GM12878 (cell line): ENCODE results near the gene MYBBP1A. TPM values are rescaled to one million over a fixed set of nuclear protein-coding genes. Genes with fewer than 3 reads are reported as not detected.

ENCODE experiments used
- ATAC-seq: fragments of 200-7000 bp; cut with Tn5 transposase; 3 replicates; pipeline ENCODE4 v1.9.1; 2020; ENCODE audit warnings: mild to moderate bottlenecking, moderate library complexity
- BruUV-seq: library from RNA; stranded (reverse); fragments of 400-500 nt; replicated peaks from 2 replicates; lab custom pipeline; 2021; lab: Mats Ljungman, UMichigan
- CTCF ChIA-PET: fragments of 300-600 bp; sonication (Branson Sonifier 250); formaldehyde crosslinking; extraction: SDS; loops from one replicate; lab custom pipeline; 2021; ENCODE audit warnings: inconsistent platforms; lab: Yijun Ruan, JAX
- POLR2A ChIA-PET: fragments of 350-600 bp; formaldehyde crosslinking; extraction: SDS; loops from one replicate; lab custom pipeline; 2021; ENCODE audit warnings: inconsistent platforms; lab: Charles Lee
- RAD21 ChIA-PET: fragments of 300-600 bp; sonication (Branson Sonifier 250); formaldehyde crosslinking; loops from one replicate; lab custom pipeline; 2023; ENCODE audit warnings: antibody characterized with exemption; ENCODE audit not compliant: unreplicated experiment; lab: Charles Lee
- SMC1A ChIA-PET: fragments of 300-600 bp; sonication (Branson Sonifier 250); formaldehyde crosslinking; loops from one replicate; lab custom pipeline; 2023; ENCODE audit not compliant: unreplicated experiment, uncharacterized antibody; lab: Charles Lee
- DNase-seq: peaks from one replicate; pipeline ENCODE4 v3.0.0-alpha.2; 2011; ENCODE audit warnings: low read depth, low spot score
- FAIRE-seq: peaks from 3 replicates; lab custom pipeline; 2011; peaks lifted over from hg19 to GRCh38; lab: Jason Lieb, UNC
- H2AFZ ChIP-seq: 2 replicates; pipeline ENCODE4 v1.6.0; 2011; ENCODE audit warnings: low read depth, low read length, control low read depth; ENCODE audit not compliant: control insufficient read depth
- H3K27ac ChIP-seq: 2 replicates; pipeline ENCODE4 v1.5.1; 2011; ENCODE audit warnings: control low read depth; ENCODE audit not compliant: control insufficient read depth, insufficient read depth
- H3K27me3 ChIP-seq, 2 experiments: replicated peaks in 1 of 2; 2 replicates each; pipeline versions ENCODE4 v1.6.0 to v1.6.1; 2011; ENCODE audit warnings: low read length in 1 of 2; ENCODE audit not compliant: control insufficient read depth in 2 of 2, insufficient read depth in 2 of 2
- H3K36me3 ChIP-seq, 2 experiments: 2 replicates each; pipeline ENCODE4 v1.5.1; 2011; ENCODE audit warnings: low read length in 1 of 2; ENCODE audit not compliant: control insufficient read depth in 2 of 2, insufficient read depth in 2 of 2
- H3K4me1 ChIP-seq: 2 replicates; pipeline ENCODE4 v1.6.1; 2011; ENCODE audit warnings: mild to moderate bottlenecking, low read length, moderate library complexity, mixed read lengths; ENCODE audit not compliant: control insufficient read depth, insufficient read depth
- H3K4me2 ChIP-seq: 2 replicates; pipeline ENCODE4 v1.6.0; 2011; ENCODE audit warnings: control low read depth; ENCODE audit not compliant: control insufficient read depth, insufficient read depth
- H3K4me3 ChIP-seq: fragments of 200-600 bp; sonication (generic); 2 replicates; pipeline ENCODE4 v1.5.1; 2016
- H3K79me2 ChIP-seq: 2 replicates; pipeline ENCODE4 v1.6.0; 2011; ENCODE audit warnings: low read length; ENCODE audit not compliant: control insufficient read depth, insufficient read depth
- H3K9ac ChIP-seq: 2 replicates; pipeline ENCODE4 v1.8.0; 2011; ENCODE audit warnings: low read length, control low read depth, mixed read lengths; ENCODE audit not compliant: control insufficient read depth, insufficient read depth
- H3K9me3 ChIP-seq: replicated peaks from 3 replicates; pipeline ENCODE4 v1.5.1; 2011; ENCODE audit warnings: mild to moderate bottlenecking, low read length; ENCODE audit not compliant: control insufficient read depth, insufficient read depth
- H4K20me1 ChIP-seq: 2 replicates; pipeline ENCODE4 v1.6.0; 2011; ENCODE audit not compliant: control insufficient read depth, insufficient read depth
- CREM ChIP-seq: IDR thresholded peaks from 2 replicates; pipeline ENCODE4 v1.6.1; 2014; ENCODE audit warnings: antibody characterized with exemption, low read depth
- EED ChIP-seq: sonication (generic); IDR thresholded peaks from 2 replicates; pipeline ENCODE4 v1.6.1; 2016; ENCODE audit warnings: antibody characterized with exemption, low read depth
- POLR2A ChIP-seq: IDR thresholded peaks from 2 replicates; pipeline ENCODE4 v1.6.1; 2011; ENCODE audit warnings: low read depth, mild to moderate bottlenecking, low read length
- RAD51 ChIP-seq: fragments of 450-650 bp; IDR thresholded peaks from 2 replicates; pipeline ENCODE4 v1.6.1; 2016; ENCODE audit warnings: moderate library complexity, mild to moderate bottlenecking, inconsistent platforms
- SIX5 ChIP-seq: IDR thresholded peaks from 2 replicates; pipeline ENCODE4 v1.6.1; 2011; ENCODE audit warnings: mild to moderate bottlenecking, low read depth, low read length, moderate library complexity; ENCODE audit not compliant: severe bottlenecking
- WGBS: methylation state at CpG from one replicate; pipeline ENCODE4 v1.1.6; 2016; ENCODE audit warnings: low lambda C conversion rate; ENCODE audit not compliant: insufficient replicate concordance, insufficient coverage; ENCODE audit errors: missing lambda C conversion rate; 5-methylcytosine and 5-hydroxymethylcytosine counted together
- in situ Hi-C: fragments of 300-500 bp; cut with MboI; formaldehyde crosslinking; loops from 9 replicates; pipeline ENCODE4 v1.14.3; 2018; ENCODE audit warnings: mixed read lengths
- intact Hi-C: fragments of 100-400 bp; cut with micrococcal nuclease; formaldehyde crosslinking; loops from one replicate; pipeline ENCODE4 v1.14.2; 2022; ENCODE audit not compliant: unreplicated experiment
- polyA plus RNA-seq, 11 experiments: library from polyadenylated mRNA; depleted of rRNA in 4 of 11; unstranded in 6 of 11; stranded (reverse) in 5 of 11; fragments of >200 nt; fragmentation: Nextera tagmentation in 4 of 11; fragmentation: Illumina TruSeq in 1 of 11; extraction: Ambion mirVana in 4 of 11; extraction: Trizol in 1 of 11; gene quantifications; 1 replicate in 1 of 11; 2 replicates in 10 of 11; pipeline versions ENCODE4 v1.2.1 to v1.2.3, GENCODE V29; 2011 to 2016; ENCODE audit warnings: inconsistent platforms in 2 of 11, missing spikeins in 2 of 11, low read depth in 1 of 11
- total RNA-seq, 4 experiments: library from RNA; depleted of rRNA in 3 of 4; stranded (reverse); fragments of >200 nt in 3 of 4; fragmentation: Illumina TruSeq in 1 of 4; extraction: Trizol in 1 of 4; gene quantifications; 2 replicates each; pipeline versions ENCODE4 v1.2.1 to v1.2.3, GENCODE V29; 2013 to 2021
- TF ChIP-seq, protein P1 (sequence below): IDR thresholded peaks from 2 replicates; pipeline ENCODE4 v1.6.1; 2011; ENCODE audit warnings: borderline replicate concordance, low read depth, mild to moderate bottlenecking, moderate library complexity, low read length; ENCODE audit not compliant: insufficient read depth, poor library complexity, severe bottlenecking
- TF ChIP-seq, protein P2 (sequence below): fragments of 450-650 bp; IDR thresholded peaks from 2 replicates; pipeline ENCODE4 v1.6.1; 2016; ENCODE audit warnings: mild to moderate bottlenecking

MYBBP1A gene
- total and polyA plus RNA-seq, 10 of the 15 experiments (the other 5 are each of a cell fraction or from before 2014, with no cell fraction given): 2.5 to 121 (median 71.6) TPM

DNA sequence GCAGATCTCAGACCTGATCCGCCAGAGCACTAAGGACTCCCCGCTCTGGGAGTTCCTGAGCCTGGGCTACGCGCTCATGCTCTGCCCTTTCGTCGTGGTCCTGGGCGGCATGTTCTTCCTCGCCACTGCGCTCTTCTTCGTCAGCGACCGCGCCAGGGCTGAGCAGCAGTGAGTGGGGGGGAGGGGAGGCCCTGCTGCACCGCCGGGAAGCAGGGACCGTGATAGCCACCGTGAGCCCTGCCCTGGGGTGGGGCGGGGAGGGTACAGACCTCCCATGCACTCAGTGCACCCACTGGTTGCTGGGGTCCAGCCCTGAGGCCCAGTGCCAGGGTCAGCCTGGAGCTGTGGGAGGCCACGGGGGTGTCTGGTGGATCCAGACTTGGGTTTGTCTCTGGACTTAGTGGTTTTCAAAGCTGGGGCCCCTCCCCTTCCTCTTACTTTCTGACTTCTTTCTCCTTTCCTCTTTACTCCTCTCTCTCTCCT lies 18.9 kb downstream of the MYBBP1A start:
- no peak; the same call in 2 of the 3 replicates for ATAC-seq
- peak; percentile 55; the same call in 1 of the 2 replicates for TF ChIP-seq POLR2A
- no peak for TF ChIP-seq RAD51
- TF ChIP-seq SIX5: no peak
- TF ChIP-seq, protein P1, sequence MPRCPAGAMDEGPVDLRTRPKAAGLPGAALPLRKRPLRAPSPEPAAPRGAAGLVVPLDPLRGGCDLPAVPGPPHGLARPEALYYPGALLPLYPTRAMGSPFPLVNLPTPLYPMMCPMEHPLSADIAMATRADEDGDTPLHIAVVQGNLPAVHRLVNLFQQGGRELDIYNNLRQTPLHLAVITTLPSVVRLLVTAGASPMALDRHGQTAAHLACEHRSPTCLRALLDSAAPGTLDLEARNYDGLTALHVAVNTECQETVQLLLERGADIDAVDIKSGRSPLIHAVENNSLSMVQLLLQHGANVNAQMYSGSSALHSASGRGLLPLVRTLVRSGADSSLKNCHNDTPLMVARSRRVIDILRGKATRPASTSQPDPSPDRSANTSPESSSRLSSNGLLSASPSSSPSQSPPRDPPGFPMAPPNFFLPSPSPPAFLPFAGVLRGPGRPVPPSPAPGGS: peak; percentile 46
- TF ChIP-seq, protein P2, sequence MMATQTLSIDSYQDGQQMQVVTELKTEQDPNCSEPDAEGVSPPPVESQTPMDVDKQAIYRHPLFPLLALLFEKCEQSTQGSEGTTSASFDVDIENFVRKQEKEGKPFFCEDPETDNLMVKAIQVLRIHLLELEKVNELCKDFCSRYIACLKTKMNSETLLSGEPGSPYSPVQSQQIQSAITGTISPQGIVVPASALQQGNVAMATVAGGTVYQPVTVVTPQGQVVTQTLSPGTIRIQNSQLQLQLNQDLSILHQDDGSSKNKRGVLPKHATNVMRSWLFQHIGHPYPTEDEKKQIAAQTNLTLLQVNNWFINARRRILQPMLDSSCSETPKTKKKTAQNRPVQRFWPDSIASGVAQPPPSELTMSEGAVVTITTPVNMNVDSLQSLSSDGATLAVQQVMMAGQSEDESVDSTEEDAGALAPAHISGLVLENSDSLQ: no peak
- TF ChIP-seq CREM: no peak
- TF ChIP-seq EED: no peak
- TF ChIP-seq, all 136 proteins: peak for 2
- Histone ChIP-seq H3K9ac (no peak overlapping the region), H3K4me3 (no peak overlapping the region), H2AFZ (no peak overlapping the region), H3K27me3 (no peaks in the 10 kb centered on the region), H3K27ac (no peak overlapping the region), H3K4me2 (no peak overlapping the region), H4K20me1 (no peaks in the 10 kb centered on the region), H3K9me3 (no peaks in the 10 kb centered on the region), H3K79me2 (no peaks in the 10 kb centered on the region), H3K4me1 (no peaks in the 10 kb centered on the region), H3K36me3 (peaks cover 0 to 19% of the 10 kb centered on the region in 2 experiments; a peak in 3 of 4 replicates)
- intact Hi-C loops (no loop called here), in situ Hi-C loops (no loop called here)
- BruUV-seq: no TSS peak
- ChIA-PET RAD21 (no interaction called here), SMC1A (no interaction called here), CTCF (interaction anchor here (1.7 kb wide), 1 partner anchor 30 kb away, joined by 4 read pairs; no protein-coding TSS in a partner anchor), POLR2A (no interaction called here)
- FAIRE-seq (no peak), DNase-seq (no peak)
- 79% methylated on average over 19 of the region's 19 CpGs for WGBS
